GM23338 (cell line): ENCODE measurements around the gene C1orf21. TPM values are rescaled to one million over a fixed set of nuclear protein-coding genes. Genes with fewer than 3 reads are reported as not detected.

ENCODE experiments used
- ATAC-seq: fragments of 200-7000 bp; cut with Tn5 transposase; 3 replicates; pipeline ENCODE4 v1.9.1; 2020
- DNase-seq: peaks from one replicate; pipeline ENCODE4 v3.0.0-alpha.2; 2015; ENCODE audit warnings: low spot score
- H2AFZ ChIP-seq: fragments of 200-600 bp; sonication (generic); 2 replicates; pipeline ENCODE4 v1.8.0; 2016; ENCODE audit warnings: antibody characterized with exemption, mild to moderate bottlenecking, moderate library complexity
- H3F3A ChIP-seq: fragments of 200-600 bp; sonication (generic); replicated peaks from 2 replicates; pipeline ENCODE4 v1.8.0; 2017; ENCODE audit warnings: antibody characterized with exemption, mixed run types, low read depth
- H3K27ac ChIP-seq: fragments of 200-600 bp; sonication (generic); 2 replicates; pipeline ENCODE4 v1.6.1; 2016; ENCODE audit warnings: low read depth
- H3K27me3 ChIP-seq: fragments of 200-600 bp; sonication (generic); 2 replicates; pipeline ENCODE4 v1.8.0; 2016; ENCODE audit warnings: mild to moderate bottlenecking, mixed run types, moderate library complexity; ENCODE audit not compliant: insufficient read depth
- H3K36me3 ChIP-seq: fragments of 200-600 bp; sonication (generic); 2 replicates; pipeline ENCODE4 v1.8.0; 2016; ENCODE audit warnings: mild to moderate bottlenecking; ENCODE audit not compliant: insufficient read depth
- H3K4me1 ChIP-seq: fragments of 200-600 bp; sonication (generic); 2 replicates; pipeline ENCODE4 v1.8.0; 2016; ENCODE audit warnings: mild to moderate bottlenecking, moderate library complexity; ENCODE audit not compliant: insufficient read depth
- H3K4me2 ChIP-seq: fragments of 200-600 bp; sonication (generic); 2 replicates; pipeline ENCODE4 v1.7.1; 2017; ENCODE audit warnings: mixed run types
- H3K4me3 ChIP-seq: fragments of 200-600 bp; sonication (generic); 2 replicates; pipeline ENCODE4 v1.6.1; 2016; ENCODE audit warnings: mixed run types
- H3K79me2 ChIP-seq: fragments of 200-600 bp; sonication (generic); replicated peaks from 2 replicates; pipeline ENCODE4 v1.8.0; 2017; ENCODE audit warnings: mild to moderate bottlenecking; ENCODE audit not compliant: insufficient read depth
- H3K9me2 ChIP-seq: fragments of 200-600 bp; sonication (generic); 2 replicates; pipeline ENCODE4 v1.8.0; 2017; ENCODE audit not compliant: insufficient read depth
- H4K20me1 ChIP-seq: fragments of 200-600 bp; sonication (generic); replicated peaks from 2 replicates; pipeline ENCODE4 v1.8.0; 2017; ENCODE audit warnings: mild to moderate bottlenecking; ENCODE audit not compliant: insufficient read depth
- H3K27ac Mint-ChIP-seq: 2 replicates; pipeline ENCODE4 v1.8.0; 2020; ENCODE audit warnings: inconsistent platforms, mild to moderate bottlenecking, moderate library complexity, mixed read lengths
- H3K27me3 Mint-ChIP-seq: 3 replicates; pipeline ENCODE4 v1.8.0; 2022; ENCODE audit warnings: low read depth, mild to moderate bottlenecking, moderate library complexity, mixed read lengths, inconsistent platforms; ENCODE audit not compliant: insufficient read depth, poor library complexity
- H3K36me3 Mint-ChIP-seq: 3 replicates; pipeline ENCODE4 v1.8.0; 2021; ENCODE audit warnings: low read depth, mild to moderate bottlenecking, inconsistent platforms, moderate library complexity, mixed read lengths
- H3K4me1 Mint-ChIP-seq: 3 replicates; pipeline ENCODE4 v1.8.0; 2020; ENCODE audit warnings: mild to moderate bottlenecking, inconsistent platforms, mixed read lengths
- H3K4me3 Mint-ChIP-seq: 3 replicates; pipeline ENCODE4 v1.8.0; 2021; ENCODE audit warnings: moderate library complexity, mild to moderate bottlenecking, inconsistent platforms, mixed read lengths
- H3K9me3 Mint-ChIP-seq: 3 replicates; pipeline ENCODE4 v1.8.0; 2020; ENCODE audit warnings: moderate library complexity, mild to moderate bottlenecking, inconsistent platforms, mixed read lengths
- CREB1 ChIP-seq: fragments of 250-450 bp; sonication (Bioruptor Pico); IDR thresholded peaks from 2 replicates; pipeline ENCODE4 v1.5.0; 2020; ENCODE audit warnings: low read depth, mild to moderate bottlenecking, moderate library complexity
- EZH2 ChIP-seq: fragments of 200-600 bp; sonication (generic); IDR thresholded peaks from one replicate; pipeline ENCODE4 v1.8.0; 2017; ENCODE audit warnings: antibody characterized with exemption, mild to moderate bottlenecking, low read depth; ENCODE audit not compliant: unreplicated experiment
- EZH2phosphoT487 ChIP-seq: fragments of 200-600 bp; sonication (generic); IDR thresholded peaks from one replicate; pipeline ENCODE4 v1.8.1; 2018; ENCODE audit warnings: antibody characterized with exemption; ENCODE audit not compliant: unreplicated experiment
- JUNB ChIP-seq: IDR thresholded peaks from one replicate; pipeline ENCODE4 v1.6.1; 2016; ENCODE audit warnings: antibody characterized with exemption; ENCODE audit not compliant: unreplicated experiment
- NANOG ChIP-seq: IDR thresholded peaks from 2 replicates; pipeline ENCODE4 v1.6.1; 2016; ENCODE audit warnings: antibody characterized with exemption, borderline replicate concordance
- POLR2AphosphoS5 ChIP-seq: IDR thresholded peaks from 2 replicates; pipeline ENCODE4 v1.6.1; 2016; ENCODE audit warnings: antibody characterized with exemption, low read depth
- STAT1 ChIP-seq: IDR thresholded peaks from one replicate; pipeline ENCODE4 v1.6.1; 2016; ENCODE audit warnings: antibody characterized with exemption; ENCODE audit not compliant: unreplicated experiment
- ZNF114 ChIP-seq: fragments of 250-450 bp; sonication (Bioruptor Pico); IDR thresholded peaks from 2 replicates; pipeline ENCODE4 v1.5.0; 2020; ENCODE audit warnings: mild to moderate bottlenecking, moderate library complexity
- ZNF331 ChIP-seq: fragments of 250-450 bp; sonication (Bioruptor Pico); IDR thresholded peaks from 2 replicates; pipeline ENCODE4 v1.5.0; 2020; ENCODE audit warnings: low read depth, mild to moderate bottlenecking, moderate library complexity
- polyA plus RNA-seq: library from polyadenylated mRNA; unstranded; fragments of >200 nt; fragmentation: Nextera tagmentation; extraction: Ambion mirVana; gene quantifications from 2 replicates; pipeline ENCODE4 v1.2.1, GENCODE V29; 2016
- total RNA-seq: library from RNA; depleted of rRNA; stranded (reverse); fragments of >200 nt; shearing (Covaris generic); gene quantifications from 2 replicates; pipeline ENCODE4 v1.2.3, GENCODE V29; 2014
- TF ChIP-seq, protein P1 (sequence below): IDR thresholded peaks from 2 replicates; pipeline ENCODE4 v1.6.1; 2016; ENCODE audit warnings: antibody characterized with exemption
- TF ChIP-seq, protein P2 (sequence below): fragments of 250-450 bp; sonication (Bioruptor Pico); IDR thresholded peaks from 2 replicates; pipeline ENCODE4 v1.5.0; 2020; ENCODE audit warnings: mild to moderate bottlenecking, moderate library complexity
- TF ChIP-seq, protein P3 (sequence below): IDR thresholded peaks from one replicate; pipeline ENCODE4 v1.6.1; 2018; ENCODE audit warnings: antibody characterized with exemption; ENCODE audit not compliant: unreplicated experiment
- TF ChIP-seq, protein P4 (sequence below), 2 experiments: fragments of 200-600 bp in 1 of 2; sonication (generic) in 1 of 2; conservative IDR thresholded peaks; 2 replicates each; pipeline versions ENCODE4 v1.5.1 to v1.6.1; 2016 to 2017; ENCODE audit warnings: antibody characterized with exemption in 2 of 2, low read depth in 2 of 2, mild to moderate bottlenecking in 2 of 2, moderate library complexity in 1 of 2

The C1orf21 gene
- total and polyA plus RNA-seq, 2 experiments from 2014 or later = 28.0 to 40.4 TPM

DNA sequence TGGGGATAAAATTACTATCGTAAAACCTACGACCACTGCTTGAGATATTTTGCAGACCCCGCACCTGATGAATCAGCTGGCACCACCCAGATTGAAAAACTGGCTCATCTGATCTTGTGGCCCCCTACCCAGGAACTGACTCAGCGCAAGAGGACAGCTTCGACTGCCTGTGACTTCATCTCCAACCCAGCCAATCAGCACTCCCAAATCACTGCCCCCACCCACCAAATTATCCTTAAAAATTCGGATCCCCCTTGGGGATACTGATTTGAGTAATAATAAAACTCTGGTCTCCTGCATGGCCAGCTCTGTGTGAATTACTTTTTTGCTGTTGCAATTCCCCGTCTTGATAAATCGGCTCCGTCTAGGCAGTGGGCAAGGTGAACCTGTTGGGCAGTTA, 286.5 kb downstream of the C1orf21 start:
- peak overlapping the region; percentile 50 for H3K4me2 ChIP-seq
- no peak for DNase-seq
- H3K27me3 Mint-ChIP-seq = peaks cover 4% of the 10 kb centered on the region
- ATAC-seq = peak; percentile 61
- no peak for TF ChIP-seq JUNB
- TF ChIP-seq ZNF114 (CRISPR knock-in tag) = no peak
- TF ChIP-seq NANOG = no peak
- TF ChIP-seq STAT1 = no peak
- TF ChIP-seq, protein P1, sequence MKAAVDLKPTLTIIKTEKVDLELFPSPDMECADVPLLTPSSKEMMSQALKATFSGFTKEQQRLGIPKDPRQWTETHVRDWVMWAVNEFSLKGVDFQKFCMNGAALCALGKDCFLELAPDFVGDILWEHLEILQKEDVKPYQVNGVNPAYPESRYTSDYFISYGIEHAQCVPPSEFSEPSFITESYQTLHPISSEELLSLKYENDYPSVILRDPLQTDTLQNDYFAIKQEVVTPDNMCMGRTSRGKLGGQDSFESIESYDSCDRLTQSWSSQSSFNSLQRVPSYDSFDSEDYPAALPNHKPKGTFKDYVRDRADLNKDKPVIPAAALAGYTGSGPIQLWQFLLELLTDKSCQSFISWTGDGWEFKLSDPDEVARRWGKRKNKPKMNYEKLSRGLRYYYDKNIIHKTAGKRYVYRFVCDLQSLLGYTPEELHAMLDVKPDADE = no peak
- TF ChIP-seq, protein P2, sequence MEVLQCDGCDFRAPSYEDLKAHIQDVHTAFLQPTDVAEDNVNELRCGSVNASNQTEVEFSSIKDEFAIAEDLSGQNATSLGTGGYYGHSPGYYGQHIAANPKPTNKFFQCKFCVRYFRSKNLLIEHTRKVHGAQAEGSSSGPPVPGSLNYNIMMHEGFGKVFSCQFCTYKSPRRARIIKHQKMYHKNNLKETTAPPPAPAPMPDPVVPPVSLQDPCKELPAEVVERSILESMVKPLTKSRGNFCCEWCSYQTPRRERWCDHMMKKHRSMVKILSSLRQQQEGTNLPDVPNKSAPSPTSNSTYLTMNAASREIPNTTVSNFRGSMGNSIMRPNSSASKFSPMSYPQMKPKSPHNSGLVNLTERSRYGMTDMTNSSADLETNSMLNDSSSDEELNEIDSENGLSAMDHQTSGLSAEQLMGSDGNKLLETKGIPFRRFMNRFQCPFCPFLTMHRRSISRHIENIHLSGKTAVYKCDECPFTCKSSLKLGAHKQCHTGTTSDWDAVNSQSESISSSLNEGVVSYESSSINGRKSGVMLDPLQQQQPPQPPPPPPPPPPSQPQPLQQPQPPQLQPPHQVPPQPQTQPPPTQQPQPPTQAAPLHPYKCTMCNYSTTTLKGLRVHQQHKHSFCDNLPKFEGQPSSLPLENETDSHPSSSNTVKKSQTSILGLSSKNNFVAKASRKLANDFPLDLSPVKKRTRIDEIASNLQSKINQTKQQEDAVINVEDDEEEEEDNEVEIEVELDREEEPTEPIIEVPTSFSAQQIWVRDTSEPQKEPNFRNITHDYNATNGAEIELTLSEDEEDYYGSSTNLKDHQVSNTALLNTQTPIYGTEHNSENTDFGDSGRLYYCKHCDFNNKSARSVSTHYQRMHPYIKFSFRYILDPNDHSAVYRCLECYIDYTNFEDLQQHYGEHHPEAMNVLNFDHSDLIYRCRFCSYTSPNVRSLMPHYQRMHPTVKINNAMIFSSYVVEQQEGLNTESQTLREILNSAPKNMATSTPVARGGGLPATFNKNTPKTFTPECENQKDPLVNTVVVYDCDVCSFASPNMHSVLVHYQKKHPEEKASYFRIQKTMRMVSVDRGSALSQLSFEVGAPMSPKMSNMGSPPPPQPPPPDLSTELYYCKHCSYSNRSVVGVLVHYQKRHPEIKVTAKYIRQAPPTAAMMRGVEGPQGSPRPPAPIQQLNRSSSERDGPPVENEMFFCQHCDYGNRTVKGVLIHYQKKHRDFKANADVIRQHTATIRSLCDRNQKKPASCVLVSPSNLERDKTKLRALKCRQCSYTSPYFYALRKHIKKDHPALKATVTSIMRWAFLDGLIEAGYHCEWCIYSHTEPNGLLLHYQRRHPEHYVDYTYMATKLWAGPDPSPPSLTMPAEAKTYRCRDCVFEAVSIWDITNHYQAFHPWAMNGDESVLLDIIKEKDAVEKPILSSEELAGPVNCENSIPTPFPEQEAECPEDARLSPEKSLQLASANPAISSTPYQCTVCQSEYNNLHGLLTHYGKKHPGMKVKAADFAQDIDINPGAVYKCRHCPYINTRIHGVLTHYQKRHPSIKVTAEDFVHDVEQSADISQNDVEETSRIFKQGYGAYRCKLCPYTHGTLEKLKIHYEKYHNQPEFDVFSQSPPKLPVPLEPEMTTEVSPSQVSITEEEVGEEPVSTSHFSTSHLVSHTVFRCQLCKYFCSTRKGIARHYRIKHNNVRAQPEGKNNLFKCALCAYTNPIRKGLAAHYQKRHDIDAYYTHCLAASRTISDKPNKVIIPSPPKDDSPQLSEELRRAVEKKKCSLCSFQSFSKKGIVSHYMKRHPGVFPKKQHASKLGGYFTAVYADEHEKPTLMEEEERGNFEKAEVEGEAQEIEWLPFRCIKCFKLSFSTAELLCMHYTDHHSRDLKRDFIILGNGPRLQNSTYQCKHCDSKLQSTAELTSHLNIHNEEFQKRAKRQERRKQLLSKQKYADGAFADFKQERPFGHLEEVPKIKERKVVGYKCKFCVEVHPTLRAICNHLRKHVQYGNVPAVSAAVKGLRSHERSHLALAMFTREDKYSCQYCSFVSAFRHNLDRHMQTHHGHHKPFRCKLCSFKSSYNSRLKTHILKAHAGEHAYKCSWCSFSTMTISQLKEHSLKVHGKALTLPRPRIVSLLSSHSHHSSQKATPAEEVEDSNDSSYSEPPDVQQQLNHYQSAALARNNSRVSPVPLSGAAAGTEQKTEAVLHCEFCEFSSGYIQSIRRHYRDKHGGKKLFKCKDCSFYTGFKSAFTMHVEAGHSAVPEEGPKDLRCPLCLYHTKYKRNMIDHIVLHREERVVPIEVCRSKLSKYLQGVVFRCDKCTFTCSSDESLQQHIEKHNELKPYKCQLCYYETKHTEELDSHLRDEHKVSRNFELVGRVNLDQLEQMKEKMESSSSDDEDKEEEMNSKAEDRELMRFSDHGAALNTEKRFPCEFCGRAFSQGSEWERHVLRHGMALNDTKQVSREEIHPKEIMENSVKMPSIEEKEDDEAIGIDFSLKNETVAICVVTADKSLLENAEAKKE = no peak
- TF ChIP-seq EZH2 = no peak
- TF ChIP-seq, protein P3, sequence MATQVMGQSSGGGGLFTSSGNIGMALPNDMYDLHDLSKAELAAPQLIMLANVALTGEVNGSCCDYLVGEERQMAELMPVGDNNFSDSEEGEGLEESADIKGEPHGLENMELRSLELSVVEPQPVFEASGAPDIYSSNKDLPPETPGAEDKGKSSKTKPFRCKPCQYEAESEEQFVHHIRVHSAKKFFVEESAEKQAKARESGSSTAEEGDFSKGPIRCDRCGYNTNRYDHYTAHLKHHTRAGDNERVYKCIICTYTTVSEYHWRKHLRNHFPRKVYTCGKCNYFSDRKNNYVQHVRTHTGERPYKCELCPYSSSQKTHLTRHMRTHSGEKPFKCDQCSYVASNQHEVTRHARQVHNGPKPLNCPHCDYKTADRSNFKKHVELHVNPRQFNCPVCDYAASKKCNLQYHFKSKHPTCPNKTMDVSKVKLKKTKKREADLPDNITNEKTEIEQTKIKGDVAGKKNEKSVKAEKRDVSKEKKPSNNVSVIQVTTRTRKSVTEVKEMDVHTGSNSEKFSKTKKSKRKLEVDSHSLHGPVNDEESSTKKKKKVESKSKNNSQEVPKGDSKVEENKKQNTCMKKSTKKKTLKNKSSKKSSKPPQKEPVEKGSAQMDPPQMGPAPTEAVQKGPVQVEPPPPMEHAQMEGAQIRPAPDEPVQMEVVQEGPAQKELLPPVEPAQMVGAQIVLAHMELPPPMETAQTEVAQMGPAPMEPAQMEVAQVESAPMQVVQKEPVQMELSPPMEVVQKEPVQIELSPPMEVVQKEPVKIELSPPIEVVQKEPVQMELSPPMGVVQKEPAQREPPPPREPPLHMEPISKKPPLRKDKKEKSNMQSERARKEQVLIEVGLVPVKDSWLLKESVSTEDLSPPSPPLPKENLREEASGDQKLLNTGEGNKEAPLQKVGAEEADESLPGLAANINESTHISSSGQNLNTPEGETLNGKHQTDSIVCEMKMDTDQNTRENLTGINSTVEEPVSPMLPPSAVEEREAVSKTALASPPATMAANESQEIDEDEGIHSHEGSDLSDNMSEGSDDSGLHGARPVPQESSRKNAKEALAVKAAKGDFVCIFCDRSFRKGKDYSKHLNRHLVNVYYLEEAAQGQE = no peak
- TF ChIP-seq CREB1 (CRISPR knock-in tag) = 0 out of 2 replicates have a peak, but pooled peaks have one; percentile 32
- TF ChIP-seq, protein P4, sequence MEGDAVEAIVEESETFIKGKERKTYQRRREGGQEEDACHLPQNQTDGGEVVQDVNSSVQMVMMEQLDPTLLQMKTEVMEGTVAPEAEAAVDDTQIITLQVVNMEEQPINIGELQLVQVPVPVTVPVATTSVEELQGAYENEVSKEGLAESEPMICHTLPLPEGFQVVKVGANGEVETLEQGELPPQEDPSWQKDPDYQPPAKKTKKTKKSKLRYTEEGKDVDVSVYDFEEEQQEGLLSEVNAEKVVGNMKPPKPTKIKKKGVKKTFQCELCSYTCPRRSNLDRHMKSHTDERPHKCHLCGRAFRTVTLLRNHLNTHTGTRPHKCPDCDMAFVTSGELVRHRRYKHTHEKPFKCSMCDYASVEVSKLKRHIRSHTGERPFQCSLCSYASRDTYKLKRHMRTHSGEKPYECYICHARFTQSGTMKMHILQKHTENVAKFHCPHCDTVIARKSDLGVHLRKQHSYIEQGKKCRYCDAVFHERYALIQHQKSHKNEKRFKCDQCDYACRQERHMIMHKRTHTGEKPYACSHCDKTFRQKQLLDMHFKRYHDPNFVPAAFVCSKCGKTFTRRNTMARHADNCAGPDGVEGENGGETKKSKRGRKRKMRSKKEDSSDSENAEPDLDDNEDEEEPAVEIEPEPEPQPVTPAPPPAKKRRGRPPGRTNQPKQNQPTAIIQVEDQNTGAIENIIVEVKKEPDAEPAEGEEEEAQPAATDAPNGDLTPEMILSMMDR (conservative IDR thresholded peaks at IDR 0.05; ENCODE audit: low read depth in 2 of 2) = no peak
- TF ChIP-seq EZH2phosphoT487 = no peak
- TF ChIP-seq POLR2AphosphoS5 = peak; percentile 33; the same call in 1 of the 2 replicates
- no peak for TF ChIP-seq ZNF331 (CRISPR knock-in tag)
- H3K9me2 ChIP-seq = no peaks in the 10 kb centered on the region
- H3K27ac ChIP-seq = no peak overlapping the region; the same call in 1 of the 2 replicates
- H4K20me1 ChIP-seq = no peaks in the 10 kb centered on the region
- H3K4me3 Mint-ChIP-seq = no peak overlapping the region
- H3K27me3 ChIP-seq = no peaks in the 10 kb centered on the region
- H2AFZ ChIP-seq = no peak overlapping the region
- no peaks in the 10 kb centered on the region for H3K36me3 Mint-ChIP-seq
- no peaks in the 10 kb centered on the region for H3K36me3 ChIP-seq
- H3K4me1 ChIP-seq = peaks cover 46% of the 10 kb centered on the region
- peaks cover 53% of the 10 kb centered on the region for H3K4me1 Mint-ChIP-seq
- H3K4me3 ChIP-seq = 0 out of 2 replicates have a peak overlapping the region, but pooled peaks have one; percentile 17
- peaks cover under 1% of the 10 kb centered on the region; the same call in 1 of the 2 replicates for H3K79me2 ChIP-seq
- no peaks in the 10 kb centered on the region; the same call in 2 of the 3 replicates for H3K9me3 Mint-ChIP-seq
- peaks cover 4% of the 10 kb centered on the region; the same call in 1 of the 2 replicates for H3F3A ChIP-seq
- H3K27ac Mint-ChIP-seq = peak overlapping the region; percentile 86
